ENCODE measurements around the gene ZNF784.

The ZNF784 gene

DNA sequence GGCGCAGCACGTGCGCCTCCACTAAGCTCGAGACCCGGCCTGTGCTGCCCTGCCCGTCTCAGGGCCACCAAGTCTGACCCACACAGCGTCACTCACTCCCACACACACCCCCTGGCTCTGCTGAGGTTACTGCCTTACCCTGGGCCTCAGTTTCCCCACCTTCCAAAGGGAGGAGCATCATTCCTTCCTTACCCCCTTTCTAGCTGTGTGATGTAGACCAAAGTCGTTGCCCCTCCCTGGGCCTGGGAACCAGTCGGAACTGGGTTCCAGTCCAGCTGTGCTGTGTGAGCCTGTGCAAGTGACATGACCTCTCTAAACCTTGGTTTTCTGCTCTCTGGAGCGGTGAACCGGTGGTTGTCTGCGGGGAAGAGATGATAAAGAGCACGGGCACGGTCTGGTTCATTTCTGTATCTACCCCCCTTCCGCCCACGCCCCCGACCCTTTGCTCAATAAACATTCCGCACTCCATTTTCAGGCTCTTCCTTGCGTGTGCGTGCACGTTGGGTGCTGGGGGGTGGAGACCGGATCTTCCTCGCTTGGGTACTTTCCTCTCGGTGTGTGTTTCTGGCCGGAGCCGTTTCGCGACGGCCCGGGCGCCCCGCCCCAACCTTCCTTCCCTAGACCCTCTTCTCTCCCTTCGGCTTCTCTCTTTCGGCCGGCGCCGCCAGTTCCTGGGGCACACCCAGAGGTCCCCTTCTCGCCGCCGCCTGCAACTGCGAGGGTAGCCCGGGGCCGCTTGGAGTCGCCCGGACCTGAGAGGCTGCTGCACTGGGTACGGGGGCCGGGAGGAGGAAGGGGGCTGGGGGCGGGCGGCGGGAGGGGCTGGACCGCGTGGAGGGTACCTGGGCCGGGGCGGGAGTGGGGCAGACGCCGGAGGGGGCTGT lies 18.9 kb upstream of the ZNF784 start, which contains the start of gene ZNF581:
Gene ZNF581, plus strand, starts transcription at position 647 of the 884 bp plus-strand sequence. CDS start 923 bp downstream, outside the sequence.
- peak; percentile 60 for DNase-seq (ENCODE audit: low read depth)

- DNase-seq (ENCODE audit: low read depth): no peak
Measured at GRCh38 chr19:55642153-55643002, 18.0 kb upstream of the ZNF784 start.

- DNase-seq (ENCODE audit: low read depth): no peak
Measured at GRCh38 chr19:55641426-55642152, 17.2 kb upstream of the ZNF784 start.

DNA sequence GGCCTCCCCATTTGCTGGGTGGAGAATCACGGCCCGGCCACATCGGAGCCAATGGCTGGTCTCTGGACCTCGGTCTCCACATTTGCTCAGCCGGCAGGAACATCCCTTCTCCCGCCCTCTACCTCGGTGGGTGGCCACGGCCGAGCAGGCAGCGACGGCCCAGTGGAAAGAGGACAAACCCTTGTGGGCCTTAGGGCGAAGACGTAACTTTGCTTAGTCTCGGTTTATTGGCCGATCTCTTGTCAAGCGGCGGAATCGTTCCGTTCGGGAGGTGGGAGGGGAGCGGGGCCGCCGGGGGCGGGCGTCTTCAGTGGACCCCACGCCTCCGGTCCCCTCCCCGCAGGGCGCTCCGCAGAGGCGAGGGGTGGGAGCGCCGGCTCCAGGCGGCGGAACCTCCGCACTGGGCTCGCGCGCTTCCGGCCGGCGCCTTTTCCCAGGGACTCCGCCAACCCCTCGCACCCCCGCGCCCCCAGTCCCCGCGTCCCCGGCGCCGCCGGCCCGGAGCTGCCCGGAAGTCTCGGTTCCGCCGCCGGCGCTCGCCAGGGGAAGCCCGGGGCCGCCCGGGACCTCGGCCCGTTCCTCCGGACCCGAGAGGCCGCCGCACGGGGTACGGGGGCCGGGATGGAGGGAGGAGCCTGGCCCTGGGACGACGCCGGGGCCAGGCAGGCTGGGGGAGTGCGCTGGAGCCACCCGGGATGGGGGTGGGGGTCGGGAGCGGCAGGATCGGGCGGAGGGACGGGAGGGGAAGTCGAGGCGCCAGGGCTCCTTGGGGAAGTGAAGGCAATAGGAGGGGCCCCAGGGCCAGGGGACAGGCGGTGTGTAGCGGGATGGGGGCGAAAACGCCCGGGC lies 16.4 kb upstream of the ZNF784 start, which contains the start of gene ZNF580:
Gene ZNF580, plus strand, starts transcription at position 426 of the 849 bp plus-strand sequence. CDS start 1,507 bp downstream, outside the sequence.
- DNase-seq (ENCODE audit: low read depth): no peak

DNA sequence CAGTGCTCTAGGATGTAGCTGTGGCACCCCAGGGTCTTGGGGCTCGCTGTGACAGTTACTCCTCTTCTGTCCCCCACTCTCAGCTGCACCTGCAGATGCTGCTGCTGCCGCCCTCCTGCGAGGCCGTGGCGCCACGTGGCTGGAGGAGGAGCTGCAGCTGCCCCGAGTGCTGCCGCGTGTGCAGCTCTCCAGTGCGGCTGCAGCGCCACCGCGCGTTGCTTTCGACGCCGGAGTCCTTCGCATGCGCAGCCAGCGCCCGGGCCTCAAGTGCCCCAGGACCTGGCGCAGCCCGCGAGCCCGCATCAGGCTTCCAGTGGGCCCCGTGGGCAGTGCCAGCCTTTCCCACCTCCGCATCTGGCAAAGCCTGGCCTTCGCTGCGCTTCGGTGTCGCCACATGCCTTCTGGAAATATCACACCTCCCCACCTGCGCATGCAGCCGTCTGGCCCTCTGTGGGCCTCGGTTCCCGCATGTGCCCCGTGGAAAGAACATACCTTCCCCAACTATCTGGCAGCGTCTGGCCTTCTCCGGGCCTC lies 15.7 kb upstream of the ZNF784 start:
- DNase-seq (ENCODE audit: low read depth): no peak

GRCh38 chr19:55638864-55639359 lies 14.5 kb upstream of the ZNF784 start:
- DNase-seq (ENCODE audit: low read depth): no peak

DNA sequence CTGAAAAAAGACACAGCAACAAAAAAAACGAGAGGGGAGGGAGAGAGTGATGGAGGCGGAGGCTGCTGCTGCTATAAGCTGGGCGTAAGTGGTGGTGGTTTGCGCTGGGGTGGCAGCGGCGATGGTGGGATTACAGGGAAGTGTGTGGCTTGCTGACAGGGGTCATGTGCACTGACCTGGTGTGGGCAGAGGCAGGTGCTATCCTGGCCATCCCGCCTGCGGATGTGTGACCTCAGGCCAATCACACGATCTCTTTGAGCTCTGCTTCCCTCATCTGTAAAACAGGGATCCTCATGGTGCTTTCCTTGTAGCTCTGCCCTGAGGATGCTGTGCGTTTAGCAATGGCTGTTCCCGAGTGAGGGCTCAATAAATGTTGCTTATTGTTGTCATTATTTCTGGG lies 13.2 kb upstream of the ZNF784 start:
- DNase-seq (ENCODE audit: low read depth): no peak

DNA sequence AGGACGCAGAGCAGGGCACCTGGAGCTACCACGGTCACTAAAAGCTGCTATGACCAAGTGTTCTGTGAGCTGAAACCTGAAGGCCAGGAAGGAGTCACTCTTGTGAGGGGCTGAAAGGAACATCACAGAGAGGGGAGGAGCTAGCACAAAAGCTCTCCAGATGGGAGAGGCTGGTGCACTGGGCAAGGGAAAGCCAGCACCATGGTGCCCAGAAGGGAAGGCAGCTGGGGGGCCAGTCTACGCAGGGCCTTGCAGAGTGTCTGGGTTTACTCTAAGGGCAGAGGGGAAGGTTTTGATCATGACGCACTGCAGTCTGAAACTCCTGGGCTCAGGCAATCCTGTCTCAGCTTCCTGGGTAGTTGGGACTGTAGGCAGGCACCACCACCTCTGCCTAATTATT lies 12.4 kb upstream of the ZNF784 start:
- DNase-seq (ENCODE audit: low read depth): no peak

- DNase-seq (ENCODE audit: low read depth): no peak
Measured at GRCh38 chr19:55635856-55636440, 11.6 kb upstream of the ZNF784 start.

DNA sequence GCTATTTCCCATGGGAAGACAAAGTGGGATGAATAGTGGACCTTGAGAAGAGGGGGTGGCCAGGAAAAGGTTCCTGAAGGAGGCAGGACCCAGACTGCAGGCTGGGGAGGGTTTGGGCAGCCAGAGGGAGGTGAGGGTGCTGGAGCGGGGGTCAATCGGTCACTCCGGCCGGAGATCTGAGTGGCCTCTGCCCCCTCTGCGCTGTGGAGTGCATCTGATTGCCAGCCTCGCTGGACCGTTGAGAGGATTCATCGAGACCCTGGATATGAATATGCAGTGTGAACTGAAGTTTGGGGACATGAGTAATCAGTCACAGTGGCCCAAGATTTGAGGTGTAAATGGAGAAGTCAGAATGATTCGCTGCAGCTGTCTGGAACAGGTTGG lies 11.0 kb upstream of the ZNF784 start:
- DNase-seq (ENCODE audit: low read depth): no peak

DNA sequence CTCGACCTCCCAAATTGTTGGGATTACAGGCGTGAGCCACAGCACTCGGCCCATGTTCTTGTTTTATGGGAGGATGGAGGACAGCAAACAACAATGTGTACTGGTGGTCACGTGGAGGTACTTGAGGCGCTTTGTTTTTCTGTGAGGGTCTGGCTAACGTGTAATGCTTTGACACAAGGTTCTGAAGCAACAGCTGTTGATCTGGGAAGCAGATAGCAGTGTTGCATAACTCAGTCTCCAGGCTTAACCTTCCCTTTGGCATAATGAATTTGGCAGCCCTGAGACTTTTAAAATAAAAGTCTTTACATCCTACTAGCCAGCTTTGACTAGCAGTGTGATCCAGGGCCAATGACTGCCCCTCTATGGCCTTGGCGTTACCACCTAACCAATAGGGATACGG lies 9.5 kb upstream of the ZNF784 start:
- no peak for DNase-seq (ENCODE audit: low read depth)

GRCh38 chr19:55632463-55632834 lies 8.1 kb upstream of the ZNF784 start:
- peak; percentile 83 for DNase-seq (ENCODE audit: low read depth)

- DNase-seq (ENCODE audit: low read depth): no peak
Measured at GRCh38 chr19:55626350-55626749, 2.0 kb upstream of the ZNF784 start.

DNA sequence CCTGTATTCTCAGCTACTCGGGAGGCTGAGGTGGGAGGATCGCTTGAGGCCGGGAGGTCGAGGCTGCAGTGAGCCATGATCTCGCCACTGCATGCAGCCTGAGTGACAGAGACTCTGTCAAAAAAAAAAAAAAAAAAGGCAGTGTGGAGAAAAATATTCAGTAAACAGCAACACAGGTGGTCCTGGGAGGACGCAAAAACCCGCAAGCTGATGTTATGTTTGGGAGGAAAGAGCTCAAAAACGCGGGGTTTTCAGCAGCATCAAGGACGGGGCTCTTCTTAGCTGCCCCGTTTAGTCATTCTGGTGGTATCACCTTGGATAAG lies 599 bp upstream of the ZNF784 start:
- no peak for DNase-seq (ENCODE audit: low read depth)

- no peak for DNase-seq (ENCODE audit: low read depth)
Measured at GRCh38 chr19:55623561-55623960, 805 bp downstream of the ZNF784 start.

DNA sequence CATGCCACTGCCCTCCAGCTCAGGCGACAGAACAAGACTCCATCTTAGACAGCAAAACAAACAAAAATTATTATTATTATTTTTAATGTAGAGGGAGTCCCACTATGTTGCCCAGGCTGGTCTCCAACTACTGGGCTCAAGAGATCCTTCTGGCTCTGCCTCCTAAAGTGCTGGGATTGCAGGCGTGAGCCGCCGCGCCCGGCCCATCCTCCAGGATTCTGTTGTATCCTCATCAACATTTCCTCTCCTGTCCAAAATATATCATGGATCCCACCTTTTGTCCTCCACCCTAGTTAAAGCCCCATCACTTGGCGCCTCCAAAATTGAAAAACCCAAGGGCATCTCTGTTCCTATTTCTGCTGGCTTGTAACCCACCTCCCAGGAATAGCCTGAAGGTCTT lies 1.2 kb downstream of the ZNF784 start:
- no peak for DNase-seq (ENCODE audit: low read depth)

DNA sequence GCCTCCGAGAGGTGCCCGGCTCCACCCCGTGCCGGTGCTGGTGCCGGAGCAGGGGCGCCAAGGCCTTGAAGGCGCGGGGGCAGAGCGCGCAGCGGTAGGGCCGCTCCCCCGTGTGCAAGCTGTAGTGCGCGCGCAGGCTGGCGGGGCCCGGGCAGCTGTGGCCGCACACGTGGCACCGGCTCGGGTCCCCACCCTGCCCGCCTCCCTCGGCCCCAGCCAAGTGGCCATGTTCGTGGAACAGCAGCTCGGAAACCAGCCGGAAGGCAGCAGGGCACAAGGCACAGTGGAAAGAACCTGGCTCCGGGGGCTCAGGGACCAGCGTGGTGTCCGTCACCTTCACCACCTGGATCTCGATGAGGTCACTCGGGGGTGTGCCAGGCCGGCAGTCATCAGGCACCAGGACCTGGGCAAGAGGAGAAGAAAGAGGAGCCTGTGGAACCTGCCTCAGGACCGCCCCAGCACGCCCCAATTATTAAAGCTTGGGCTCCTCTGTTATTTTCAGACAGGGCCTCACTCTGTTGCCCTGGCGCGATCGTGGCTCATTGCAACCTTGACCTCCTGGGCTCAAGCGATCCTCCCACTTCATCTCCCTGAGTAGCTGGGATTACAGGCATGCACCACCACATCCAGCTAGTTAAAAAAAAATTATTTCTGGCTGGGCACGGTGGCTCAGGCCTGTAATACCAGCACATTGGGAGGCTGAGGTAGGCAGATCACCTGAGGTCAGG lies 2.0 kb downstream of the ZNF784 start:
- no peak for DNase-seq (ENCODE audit: low read depth)

- no peak for DNase-seq (ENCODE audit: low read depth)
Measured at GRCh38 chr19:55621673-55622231, 2.6 kb downstream of the ZNF784 start.

- no peak for DNase-seq (ENCODE audit: low read depth)
Measured at GRCh38 chr19:55621205-55621672, 3.1 kb downstream of the ZNF784 start.

Data from stimulated activated CD8-positive, alpha-beta memory T cell treated with anti-CD3 and anti-CD28 coated beads, Interleukin-12 subunit alpha, Interleukin-12 subunit beta, amount 100 ng/mL, for 1 hour (primary cell).